ENCODE results near the gene NAA50. TPM values are rescaled to one million over a fixed set of nuclear protein-coding genes. Genes with fewer than 3 reads are reported as not detected.

Gene NAA50
- polyA plus RNA-seq, 6 donors from 2014 or later = 65.5 to 103 (median 87.5) TPM

DNA sequence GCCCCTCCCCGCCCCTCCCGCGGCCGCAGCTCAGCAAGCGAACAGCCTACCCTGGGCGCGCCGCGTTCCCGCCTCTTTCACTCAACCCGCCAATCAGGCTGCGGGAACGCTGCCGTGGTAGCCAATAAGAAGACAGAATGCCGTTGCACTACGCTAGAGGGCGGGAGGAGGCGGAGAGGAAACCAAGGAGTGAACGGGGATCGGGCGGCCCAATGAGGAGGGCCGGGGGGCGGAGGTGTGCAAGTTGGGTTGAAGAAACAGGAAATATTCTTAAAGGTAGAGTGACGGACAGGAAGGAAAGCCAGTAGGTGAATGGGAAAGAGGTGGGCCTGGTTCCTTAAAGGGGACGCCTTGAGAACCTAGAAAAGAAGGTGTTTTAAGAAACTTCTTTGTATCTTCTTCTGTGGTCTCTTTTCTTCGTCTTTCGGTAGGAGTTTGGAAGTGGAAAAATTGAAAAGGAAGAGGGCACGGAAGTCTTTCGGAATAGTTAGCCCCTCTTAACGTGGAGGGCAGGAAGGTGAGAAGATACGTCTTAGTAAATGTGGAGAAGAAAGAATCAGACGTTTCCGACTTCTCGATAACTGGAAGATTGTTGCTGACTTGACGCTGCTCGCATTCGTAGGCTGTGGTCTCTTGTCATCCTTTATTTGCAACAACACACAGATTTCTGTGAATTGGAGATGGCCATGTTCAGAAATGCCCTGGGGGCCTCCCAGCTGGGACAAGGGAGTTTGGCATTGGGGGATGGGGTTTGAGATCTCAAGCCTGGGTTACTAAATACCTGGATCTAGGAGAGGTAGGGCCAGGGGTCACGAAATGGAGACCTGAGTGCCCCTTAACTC lies 49.2 kb downstream of the NAA50 start:
- peak; percentile 100 for DNase-seq
- Mint-ChIP-seq H3K36me3 (peaks cover 8 to 9% of the 10 kb centered on the region in 2 donors), H3K27me3 (no peaks in the 10 kb centered on the region), H3K9me3 (no peaks in the 10 kb centered on the region), H3K4me1 (peaks cover 25 to 32% (median 31%) of the 10 kb centered on the region in 3 donors), H3K4me3 (no peak overlapping the region), H3K27ac (no peak overlapping the region)
- ATAC-seq (ENCODE audit: low read depth in 2 of 2) = peak; percentile 77 to 83

DNA sequence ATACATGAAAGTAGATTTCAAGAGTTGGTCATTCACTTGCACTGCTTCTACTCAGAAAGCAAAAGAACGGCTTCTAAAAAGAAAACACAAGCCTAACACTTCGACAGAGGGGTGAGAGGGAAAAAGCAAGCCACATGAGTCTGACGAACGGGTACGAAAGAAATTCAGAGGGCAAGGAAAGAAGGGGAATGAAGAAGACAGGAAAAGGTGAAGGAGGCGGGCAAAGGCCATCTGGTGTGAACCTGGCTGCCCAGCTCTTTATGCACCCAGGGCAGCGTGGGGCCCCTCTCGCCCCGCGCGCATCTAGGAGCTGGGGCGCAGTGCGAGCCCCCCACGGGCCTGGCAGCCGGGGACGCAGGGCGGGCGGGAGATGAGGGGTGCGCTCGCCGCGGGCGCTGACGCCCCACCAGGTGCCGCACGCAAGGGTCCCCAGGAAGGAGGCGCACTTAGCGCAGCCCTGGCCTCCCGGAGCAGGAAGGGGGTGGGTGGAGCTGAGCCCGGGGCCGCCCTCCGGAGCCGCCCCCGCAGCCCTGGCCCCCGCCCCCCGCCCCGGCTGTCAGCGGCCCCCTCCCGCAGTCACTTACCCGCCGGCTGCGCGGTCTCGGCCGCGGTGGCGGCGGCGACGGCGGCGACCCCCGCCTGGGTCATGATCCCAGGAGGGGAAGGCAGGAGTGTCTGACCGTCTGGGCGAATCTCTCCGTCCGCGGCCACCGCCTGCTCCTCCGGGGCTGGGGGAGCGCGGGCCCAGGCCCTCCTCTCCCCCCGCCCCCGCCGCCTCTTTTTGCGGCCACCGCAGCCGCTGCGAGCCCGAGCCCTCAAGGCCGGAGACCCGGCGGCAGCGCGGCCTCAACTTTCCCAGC lies 50.0 kb downstream of the NAA50 start, which contains the start of gene USF3:
TSS of gene USF3 (minus strand) at position 857 of the 860 bp plus-strand sequence. CDS start 21,764 bp downstream, outside the sequence.
- Mint-ChIP-seq H3K4me1 (peaks cover 25 to 32% (median 31%) of the 10 kb centered on the region in 3 donors), H3K27ac (peak within 1 kb of the TSS; percentile 88 to 100 (median 98)), H3K4me3 (peak within 1 kb of the TSS in 7 of 8 donors; percentile 93 to 100 (median 100)), H3K27me3 (no peaks in the 10 kb centered on the region), H3K36me3 (peaks cover 8 to 9% of the 10 kb centered on the region in 2 donors), H3K9me3 (no peaks in the 10 kb centered on the region)
- DNase-seq = peak; percentile 83
- peak; percentile 69 to 71 for ATAC-seq (ENCODE audit: low read depth in 2 of 2)

DNA sequence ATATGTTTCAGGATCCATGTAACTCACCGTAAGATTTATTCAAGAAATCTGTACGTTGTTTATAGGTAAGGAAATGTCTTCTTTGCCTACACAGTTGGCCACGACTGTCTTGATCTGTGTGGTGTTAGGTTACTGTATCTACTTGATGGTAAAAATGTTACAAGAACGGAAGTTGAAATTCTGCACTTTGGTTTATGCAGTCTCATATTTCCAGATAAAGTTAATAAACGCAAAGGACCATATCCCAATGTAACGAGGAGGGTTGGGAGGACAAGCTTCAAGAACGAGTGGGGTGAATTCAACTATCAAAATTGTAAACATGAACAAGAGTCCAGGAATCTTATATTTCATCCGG lies 50.6 kb downstream of the NAA50 start:
- Mint-ChIP-seq H3K4me3 (peak overlapping the region in 7 of 8 donors; percentile 93 to 100 (median 100)), H3K9me3 (no peaks in the 10 kb centered on the region), H3K27me3 (no peaks in the 10 kb centered on the region), H3K4me1 (peaks cover 25 to 32% (median 31%) of the 10 kb centered on the region in 3 donors), H3K27ac (peak overlapping the region; percentile 88 to 100 (median 98)), H3K36me3 (peaks cover 8 to 9% of the 10 kb centered on the region in 2 donors)
- DNase-seq (no peak), ATAC-seq (ENCODE audit: low read depth in 2 of 2) (no peak)

DNA sequence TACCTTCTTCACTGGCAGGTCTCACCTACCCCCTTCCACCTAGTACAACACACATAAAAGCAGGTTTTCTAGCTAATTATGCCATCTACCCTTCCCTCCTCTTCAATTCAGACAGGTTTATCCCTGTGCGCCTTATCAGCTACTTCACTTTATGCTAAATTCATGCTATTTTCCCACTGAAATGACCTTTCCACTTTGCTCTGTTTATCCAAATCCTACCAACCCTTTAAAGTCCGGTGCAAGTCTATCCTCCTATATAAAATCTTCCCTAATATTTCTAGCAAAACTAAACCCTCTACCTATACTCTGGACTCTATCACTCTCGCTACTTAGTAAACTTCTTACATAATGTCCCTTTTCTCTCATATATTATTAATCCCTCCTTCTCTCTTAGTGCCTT lies 55.6 kb downstream of the NAA50 start:
- Mint-ChIP-seq H3K27ac (no peak overlapping the region), H3K4me1 (peaks cover 31 to 59% (median 52%) of the 10 kb centered on the region in 3 donors), H3K27me3 (no peaks in the 10 kb centered on the region), H3K36me3 (peaks cover 19 to 20% of the 10 kb centered on the region in 2 donors), H3K9me3 (peaks cover 0 to 7% (median 0%) of the 10 kb centered on the region in 7 donors), H3K4me3 (no peak overlapping the region)
- ATAC-seq (ENCODE audit: low read depth in 2 of 2) (no peak), DNase-seq (no peak)

DNA sequence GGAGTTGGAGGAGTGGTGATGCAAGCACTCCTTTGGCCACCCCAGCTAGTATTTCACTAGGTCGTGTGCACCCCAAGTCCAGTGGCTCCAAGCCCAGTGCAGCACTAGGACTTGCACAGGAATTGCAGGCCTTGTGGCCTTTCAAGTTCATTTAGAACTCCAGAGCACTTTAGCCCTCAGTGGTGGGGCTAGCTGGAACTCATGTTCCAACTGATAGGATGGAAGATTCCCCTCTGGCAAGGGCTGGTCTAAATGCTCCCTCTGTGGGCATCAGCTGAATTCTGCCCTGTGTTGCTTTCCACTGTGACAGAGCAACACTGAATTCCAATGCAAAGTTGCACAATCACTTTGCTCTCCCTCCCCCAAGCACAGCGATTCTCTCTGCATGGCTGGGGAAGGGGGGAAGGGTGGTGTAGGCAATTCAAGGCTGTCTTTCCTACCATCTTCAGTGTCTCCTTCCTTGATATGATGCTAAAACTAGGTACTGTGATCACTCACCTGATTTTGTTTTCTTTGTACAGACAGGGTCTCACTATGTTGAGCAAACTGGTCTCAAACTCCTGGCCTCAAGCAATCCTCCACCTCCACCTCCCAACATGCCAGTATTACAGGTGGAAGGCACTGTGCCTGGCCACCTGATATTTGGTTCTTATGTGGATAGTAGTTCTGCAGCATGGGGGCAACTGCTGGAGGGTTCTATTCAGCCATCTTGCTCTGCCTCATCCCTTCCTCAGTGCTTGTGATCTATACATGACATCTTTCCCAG lies 59.9 kb downstream of the NAA50 start:
- no peaks in the 10 kb centered on the region for H3K27me3 Mint-ChIP-seq
- peak overlapping the region in 2 of 8 donors; percentile 47 to 69 for H3K4me3 Mint-ChIP-seq
- H3K4me1 Mint-ChIP-seq = peaks cover 26 to 54% (median 52%) of the 10 kb centered on the region in 3 donors
- DNase-seq (no peak), ATAC-seq (ENCODE audit: low read depth in 2 of 2) (no peak)
- H3K9me3 Mint-ChIP-seq = peaks cover 6 to 23% (median 17%) of the 10 kb centered on the region in 7 donors
- peak overlapping the region in 3 of 6 donors; percentile 15 to 59 (median 32) for H3K27ac Mint-ChIP-seq
- H3K36me3 Mint-ChIP-seq = peaks cover 28 to 30% of the 10 kb centered on the region in 2 donors

DNA sequence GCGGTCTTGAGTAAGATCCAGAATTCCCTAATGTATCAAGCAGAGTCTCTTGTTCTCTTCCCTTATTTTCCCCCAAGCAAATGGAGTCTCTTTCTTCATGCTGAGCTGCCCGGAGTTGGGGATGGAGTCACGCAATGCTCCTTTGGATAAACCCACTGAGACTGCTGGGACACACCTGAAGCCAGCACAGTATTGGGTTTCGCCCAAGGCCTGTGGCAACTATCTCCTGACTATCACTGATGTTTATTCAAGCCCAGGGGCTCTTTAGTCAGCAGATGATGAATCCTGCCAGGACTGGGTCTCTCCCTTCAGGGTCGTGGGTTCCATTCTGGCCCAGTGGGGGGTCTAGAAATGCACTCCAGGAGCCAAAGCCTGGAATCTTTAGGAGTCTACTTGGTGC lies 60.9 kb downstream of the NAA50 start:
- H3K4me1 Mint-ChIP-seq = peaks cover 26 to 54% (median 52%) of the 10 kb centered on the region in 3 donors
- ATAC-seq (ENCODE audit: low read depth in 2 of 2) (no peak), DNase-seq (no peak)
- peaks cover 30% of the 10 kb centered on the region in 2 donors for H3K36me3 Mint-ChIP-seq
- H3K27ac Mint-ChIP-seq = peak overlapping the region in 1 of 6 donors; percentile 41
- H3K9me3 Mint-ChIP-seq = peaks cover 6 to 23% (median 17%) of the 10 kb centered on the region in 7 donors
- H3K27me3 Mint-ChIP-seq = no peaks in the 10 kb centered on the region
- H3K4me3 Mint-ChIP-seq = peak overlapping the region in 3 of 8 donors; percentile 15 to 60 (median 29)

DNA sequence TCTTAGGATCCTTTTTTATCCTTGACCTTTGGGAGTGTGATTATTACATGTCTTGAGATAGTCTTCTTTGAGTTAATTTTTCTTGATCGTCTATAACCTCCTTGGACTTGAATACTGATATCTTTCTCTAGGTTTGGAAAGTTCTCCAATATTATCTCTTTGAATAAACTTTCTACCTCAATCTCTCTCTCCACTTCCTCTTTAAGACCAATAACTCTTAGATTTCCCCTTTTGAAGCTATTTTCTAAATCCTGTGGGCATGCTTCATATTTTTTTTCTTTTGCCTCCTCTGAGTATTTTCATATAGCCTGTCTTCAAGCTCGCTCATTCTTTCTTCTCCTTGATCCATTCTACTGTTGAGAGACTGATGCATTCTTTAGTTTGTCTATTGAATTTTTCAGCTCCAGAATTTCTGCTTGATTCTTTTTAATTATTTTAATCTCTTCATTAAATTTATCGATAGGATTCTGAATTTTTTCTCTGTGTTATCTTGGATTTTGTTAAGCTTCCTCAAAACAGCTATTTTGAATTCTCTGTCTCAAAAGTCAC lies 61.7 kb downstream of the NAA50 start:
- H3K4me1 Mint-ChIP-seq = peaks cover 26 to 55% (median 52%) of the 10 kb centered on the region in 3 donors
- H3K27ac Mint-ChIP-seq = peak overlapping the region in 3 of 6 donors; percentile 45 to 73 (median 53)
- peaks cover 6 to 24% (median 17%) of the 10 kb centered on the region in 7 donors for H3K9me3 Mint-ChIP-seq
- H3K27me3 Mint-ChIP-seq = no peaks in the 10 kb centered on the region
- peak overlapping the region in 1 of 8 donors; percentile 43 for H3K4me3 Mint-ChIP-seq
- ATAC-seq (ENCODE audit: low read depth in 2 of 2) (peak in 1 of 2 donors; percentile 25), DNase-seq (no peak)
- H3K36me3 Mint-ChIP-seq = peaks cover 30 to 36% of the 10 kb centered on the region in 2 donors

DNA sequence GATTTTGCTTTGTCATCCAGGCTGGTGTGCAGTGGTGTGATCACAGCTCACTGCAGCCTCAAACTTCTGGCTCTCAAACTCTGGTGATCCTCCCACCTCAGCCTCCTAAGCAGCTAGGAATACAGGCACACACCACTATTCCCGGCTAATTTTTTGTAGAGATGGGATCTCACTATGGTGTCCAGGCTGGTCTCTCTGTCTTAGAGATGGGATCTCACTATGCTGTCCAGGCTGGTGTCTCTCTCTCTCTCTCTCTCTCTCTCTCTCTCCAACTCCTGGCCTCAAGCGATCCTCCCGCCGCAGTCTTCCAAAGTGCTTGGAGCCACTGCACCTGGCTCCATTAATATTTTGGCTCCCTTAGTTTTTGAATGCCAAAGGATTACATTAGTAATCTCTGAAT lies 67.3 kb downstream of the NAA50 start:
- peaks cover 28 to 49% (median 44%) of the 10 kb centered on the region in 3 donors for H3K4me1 Mint-ChIP-seq
- peaks cover 26 to 33% of the 10 kb centered on the region in 2 donors for H3K36me3 Mint-ChIP-seq
- H3K9me3 Mint-ChIP-seq = peaks cover 0 to 17% (median 7%) of the 10 kb centered on the region in 7 donors
- H3K27me3 Mint-ChIP-seq = no peaks in the 10 kb centered on the region
- DNase-seq = no peak
- peak overlapping the region in 2 of 8 donors; percentile 45 to 55 for H3K4me3 Mint-ChIP-seq
- H3K27ac Mint-ChIP-seq = peak overlapping the region in 2 of 6 donors; percentile 44 to 92
- no peak for ATAC-seq (ENCODE audit: low read depth in 2 of 2)

DNA sequence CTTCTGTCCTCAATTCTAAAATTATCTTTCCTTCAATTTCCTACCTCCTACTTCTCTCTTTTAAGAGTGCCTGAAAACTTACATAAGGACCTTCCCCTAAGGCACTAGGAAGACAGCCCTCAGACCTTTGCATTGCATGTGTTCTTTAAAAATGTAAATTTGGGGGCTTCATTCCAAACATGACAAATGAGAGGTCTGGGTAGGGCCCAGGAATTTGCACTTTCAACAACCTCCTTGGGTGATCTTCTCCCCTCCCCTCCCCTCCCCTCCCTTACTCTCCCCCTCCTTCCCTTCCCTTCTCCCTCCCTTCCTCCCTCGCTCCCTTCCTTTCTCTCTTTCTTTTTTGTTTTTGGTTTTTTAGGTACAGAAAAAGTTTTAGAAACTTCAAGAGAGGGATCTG lies 68.3 kb downstream of the NAA50 start:
- Mint-ChIP-seq H3K9me3 (peaks cover 0 to 14% (median 6%) of the 10 kb centered on the region in 7 donors), H3K36me3 (peaks cover 25 to 35% of the 10 kb centered on the region in 2 donors), H3K4me3 (peak overlapping the region in 2 of 8 donors; percentile 5 to 47), H3K27ac (peak overlapping the region; percentile 7 to 96 (median 79)), H3K4me1 (peaks cover 26 to 52% (median 39%) of the 10 kb centered on the region in 3 donors), H3K27me3 (no peaks in the 10 kb centered on the region)
- no peak for DNase-seq
- no peak for ATAC-seq (ENCODE audit: low read depth in 2 of 2)

DNA sequence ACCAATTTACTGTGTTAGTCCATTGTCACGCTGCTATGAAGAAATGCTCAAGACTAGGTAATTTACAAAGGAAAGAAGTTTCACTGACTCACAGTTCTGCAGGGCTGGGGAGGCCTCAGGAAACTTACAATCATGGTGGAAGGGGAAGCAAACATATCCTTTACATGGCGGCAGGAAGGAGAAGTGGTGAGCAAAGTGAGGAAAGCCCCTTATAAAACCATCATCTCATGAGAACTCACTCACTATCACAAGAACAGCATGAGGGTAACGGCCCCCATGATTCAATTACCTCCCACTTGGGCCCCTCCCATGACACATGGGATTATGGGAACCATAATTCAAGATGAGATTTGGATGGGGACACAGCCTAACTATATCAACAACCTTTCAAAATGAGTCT lies 69.8 kb downstream of the NAA50 start:
- DNase-seq (peak; percentile 33), ATAC-seq (ENCODE audit: low read depth in 2 of 2) (peak; percentile 93 to 96)
- peak overlapping the region in 2 of 8 donors; percentile 38 to 40 for H3K4me3 Mint-ChIP-seq
- H3K27ac Mint-ChIP-seq = peak overlapping the region; percentile 80 to 95 (median 88)
- H3K4me1 Mint-ChIP-seq = peaks cover 25 to 62% (median 41%) of the 10 kb centered on the region in 3 donors
- peaks cover 0 to 14% (median 6%) of the 10 kb centered on the region in 7 donors for H3K9me3 Mint-ChIP-seq
- H3K36me3 Mint-ChIP-seq = peaks cover 25 to 42% of the 10 kb centered on the region in 2 donors
- H3K27me3 Mint-ChIP-seq = no peaks in the 10 kb centered on the region

DNA sequence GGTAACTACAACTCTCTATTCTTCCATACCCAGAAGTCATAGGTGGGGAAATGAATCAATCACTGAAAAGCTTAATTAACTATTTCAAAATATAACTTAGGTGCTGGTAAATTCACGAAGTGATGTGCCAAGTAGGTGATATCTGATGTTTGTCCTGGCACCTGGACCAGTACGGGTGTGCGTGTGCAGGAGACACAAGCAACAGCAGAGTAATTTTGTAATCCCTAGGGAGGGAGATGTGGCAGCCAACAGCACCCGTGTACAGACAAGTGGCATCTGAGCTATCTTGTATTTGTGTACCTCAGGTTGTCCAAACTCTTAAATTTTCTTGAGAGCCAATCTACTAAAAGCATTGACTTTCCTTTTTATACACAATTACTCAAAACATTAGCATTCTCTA lies 72.5 kb downstream of the NAA50 start:
- H3K36me3 Mint-ChIP-seq = peaks cover 36 to 49% of the 10 kb centered on the region in 2 donors
- peak overlapping the region; percentile 10 to 75 (median 34) for H3K27ac Mint-ChIP-seq
- peak in 1 of 2 donors; percentile 29 for ATAC-seq (ENCODE audit: low read depth in 2 of 2)
- no peak overlapping the region for H3K4me3 Mint-ChIP-seq
- no peak for DNase-seq
- H3K9me3 Mint-ChIP-seq = peaks cover 0 to 14% (median 5%) of the 10 kb centered on the region in 7 donors
- peaks cover 34 to 81% (median 56%) of the 10 kb centered on the region in 3 donors for H3K4me1 Mint-ChIP-seq
- H3K27me3 Mint-ChIP-seq = no peaks in the 10 kb centered on the region

DNA sequence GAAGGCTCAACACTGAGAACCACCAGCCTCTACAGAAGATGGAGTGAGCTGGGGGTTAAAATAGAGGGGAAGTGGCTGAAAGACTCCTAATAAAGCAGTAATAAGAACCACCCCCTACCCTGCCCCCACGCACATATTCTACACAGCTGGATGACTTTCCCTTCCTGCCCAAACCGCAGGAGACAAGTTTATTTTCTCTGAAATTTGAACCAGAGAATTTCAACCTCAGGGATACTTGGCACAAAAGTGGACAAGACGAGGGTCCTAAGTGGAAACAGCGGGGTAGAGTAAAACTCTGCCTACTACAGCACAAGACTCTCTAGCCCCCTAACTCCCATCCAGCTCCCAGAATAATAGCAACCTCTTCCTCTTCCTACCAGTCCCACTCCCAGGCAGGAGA lies 78.0 kb downstream of the NAA50 start:
- peaks cover 29 to 44% of the 10 kb centered on the region in 2 donors for H3K36me3 Mint-ChIP-seq
- H3K9me3 Mint-ChIP-seq = peaks cover 0 to 1% (median 0%) of the 10 kb centered on the region in 7 donors
- ATAC-seq (ENCODE audit: low read depth in 2 of 2) = peak; percentile 66 to 68
- no peaks in the 10 kb centered on the region for H3K27me3 Mint-ChIP-seq
- peak overlapping the region; percentile 1 to 88 (median 80) for H3K4me3 Mint-ChIP-seq
- H3K4me1 Mint-ChIP-seq = peaks cover 43 to 83% (median 60%) of the 10 kb centered on the region in 3 donors
- H3K27ac Mint-ChIP-seq = peak overlapping the region; percentile 83 to 97 (median 93)
- DNase-seq = no peak

Data from naive B cell (primary cell).